GM19467 (cell line): ENCODE results near the gene ARAF.
"Not testable (repeated sequence)": the region's sequence is repeated elsewhere in the genome, so short reads cannot be mapped to it uniquely, and the experiment has no call there.

Experiments
- ATAC-seq: cut with Tn5 transposase; IDR thresholded peaks from one replicate; pipeline ENCODE4 v1.9.1; 2021; ENCODE audit warnings: mild to moderate bottlenecking, moderate library complexity; ENCODE audit not compliant: unreplicated experiment

The ARAF gene

DNA sequence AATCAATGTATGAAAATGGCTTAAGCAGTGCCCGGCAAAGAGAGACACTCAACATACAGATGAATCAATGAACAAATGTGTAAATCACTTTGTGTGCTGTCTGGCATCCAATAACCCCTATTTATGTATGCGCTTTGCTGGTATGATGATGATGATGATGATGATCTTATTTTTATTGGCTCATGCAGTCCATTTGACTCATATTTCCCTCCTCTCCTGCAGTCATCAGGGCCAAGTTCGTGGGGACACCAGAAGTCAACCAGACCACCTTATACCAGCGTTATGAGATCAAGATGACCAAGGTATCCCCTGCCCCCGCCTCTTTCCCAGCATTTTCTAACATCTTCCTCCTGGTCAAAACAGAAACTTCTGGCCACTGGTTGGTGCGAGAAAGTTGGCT is 23.7 kb downstream of the ARAF start:
- ATAC-seq, result no peak

DNA sequence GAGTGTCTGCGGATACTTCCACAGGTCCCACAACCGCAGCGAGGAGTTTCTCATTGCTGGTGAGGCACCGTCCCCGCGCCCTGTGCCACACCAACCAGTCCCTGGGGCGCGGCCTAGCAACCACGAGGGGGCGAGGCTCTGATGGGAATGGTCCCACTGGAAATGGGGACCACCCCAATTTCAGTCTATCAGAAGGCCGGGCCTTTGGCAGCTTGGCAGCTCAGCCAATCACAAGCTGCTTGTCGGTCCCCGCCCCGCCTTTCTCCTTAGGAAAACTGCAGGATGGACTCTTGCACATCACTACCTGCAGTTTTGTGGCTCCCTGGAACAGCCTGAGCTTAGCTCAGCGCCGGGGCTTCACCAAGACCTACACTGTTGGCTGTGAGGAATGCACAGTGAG is 24.3 kb downstream of the ARAF start:
- no peak for ATAC-seq

DNA sequence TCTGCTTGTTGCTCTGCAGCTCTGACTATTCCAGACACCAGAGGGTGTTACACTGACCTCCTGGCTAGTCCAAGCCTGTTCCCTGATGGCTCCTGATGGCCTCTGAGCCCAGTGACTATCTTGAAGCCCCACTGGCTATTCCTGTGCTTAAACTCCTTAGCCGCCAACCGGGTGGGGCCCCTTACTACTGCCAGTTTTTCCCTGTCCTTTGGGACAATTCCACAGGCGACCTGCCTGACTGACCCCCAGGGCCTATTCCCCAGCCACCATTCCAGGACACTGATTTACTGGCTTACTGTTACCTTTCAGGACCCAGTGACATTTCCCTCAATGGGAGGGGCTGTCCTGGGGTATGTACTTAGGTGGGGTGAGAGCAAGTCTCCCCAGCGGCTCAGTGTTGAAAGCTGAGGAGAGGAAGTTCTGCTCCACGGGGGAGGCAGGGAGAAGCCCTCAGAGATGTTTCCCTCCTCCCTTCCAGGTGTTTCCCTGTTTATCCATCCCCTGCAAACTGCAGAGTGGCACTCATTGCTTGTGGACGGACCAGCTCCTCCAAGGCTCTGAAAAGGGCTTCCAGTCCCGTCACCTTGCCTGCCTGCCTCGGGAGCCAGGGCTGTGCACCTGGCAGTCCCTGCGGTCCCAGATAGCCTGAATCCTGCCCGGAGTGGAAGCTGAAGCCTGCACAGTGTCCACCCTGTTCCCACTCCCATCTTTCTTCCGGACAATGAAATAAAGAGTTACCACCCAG is 25.2 kb downstream of the ARAF start:
- ATAC-seq, result no peak

DNA sequence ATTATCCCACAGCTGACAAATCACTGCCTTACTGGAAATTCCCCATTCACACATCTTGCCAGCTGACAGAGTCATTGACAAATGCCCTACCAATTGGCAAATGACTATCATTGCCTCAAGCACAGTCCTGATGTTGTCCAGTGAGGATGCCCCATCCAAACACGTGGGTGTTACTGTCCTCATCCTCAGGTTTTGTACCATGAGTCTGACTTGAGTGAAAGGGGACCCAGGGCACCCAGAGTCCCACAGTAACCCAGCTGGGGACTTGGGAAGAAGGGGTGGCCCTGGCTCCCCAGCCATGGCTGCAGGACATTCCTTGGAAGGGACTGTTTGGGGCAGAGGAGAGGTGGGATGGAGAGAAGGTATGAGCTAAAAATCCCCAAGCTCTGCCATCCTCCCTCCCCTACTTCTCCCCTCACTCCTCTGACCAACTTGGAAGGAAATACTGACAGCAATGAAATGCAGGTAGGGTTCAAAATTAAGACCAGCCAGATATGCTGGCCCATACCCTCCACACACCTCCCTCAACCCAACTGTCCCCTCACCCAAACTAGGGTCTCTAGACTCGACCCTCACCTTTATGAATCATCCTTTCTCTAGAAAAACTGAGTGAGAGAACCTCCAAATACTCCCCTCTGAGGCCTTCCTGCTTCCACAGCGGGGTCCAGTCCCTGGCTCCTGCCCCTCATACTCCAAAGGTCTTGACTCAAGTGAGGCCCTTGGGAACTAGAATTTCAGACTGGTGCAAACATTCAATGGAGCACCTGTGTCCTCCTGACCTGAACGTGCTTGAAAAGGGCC is 26.3 kb downstream of the ARAF start:
- ATAC-seq, result no peak

DNA sequence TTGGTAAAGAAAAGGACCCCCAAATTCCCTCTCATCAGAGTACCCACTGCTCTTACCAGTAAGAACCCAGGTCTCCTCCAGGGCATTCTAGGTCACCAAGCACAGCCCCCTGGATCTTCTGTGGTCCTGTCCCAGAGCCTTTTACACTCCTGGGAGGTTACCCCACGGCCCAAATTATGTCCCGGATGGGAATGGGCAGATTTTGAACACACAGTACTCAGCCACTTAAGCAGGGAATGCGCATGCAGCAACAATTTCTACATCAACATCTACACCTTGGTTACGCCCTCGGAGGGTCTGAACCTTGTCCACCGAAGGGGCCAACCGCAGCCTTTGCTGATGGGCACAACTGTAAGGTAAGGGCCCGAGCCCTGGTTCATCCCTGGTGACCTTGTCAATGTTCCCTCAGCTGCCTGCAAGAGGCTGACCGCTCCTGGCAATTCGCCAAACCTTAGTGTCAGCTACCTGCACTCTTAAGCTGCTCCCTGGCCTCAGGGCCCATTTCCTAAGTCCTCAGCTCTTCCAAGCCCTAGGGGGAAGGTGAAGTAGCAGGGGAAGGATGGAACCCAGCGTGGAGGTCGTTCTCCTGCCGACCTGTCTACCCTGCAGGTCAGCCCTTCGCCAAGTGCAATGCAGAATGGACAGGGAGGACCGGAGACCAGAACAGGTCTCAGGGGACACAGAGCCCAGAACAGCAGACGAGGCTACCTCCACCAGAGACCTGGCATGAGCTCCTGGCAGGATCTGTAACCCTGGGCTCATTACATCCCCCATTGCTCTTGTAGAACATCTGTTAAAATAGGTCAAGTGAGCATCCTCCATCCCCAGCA is 27.1 kb downstream of the ARAF start:
- ATAC-seq, result no peak

DNA sequence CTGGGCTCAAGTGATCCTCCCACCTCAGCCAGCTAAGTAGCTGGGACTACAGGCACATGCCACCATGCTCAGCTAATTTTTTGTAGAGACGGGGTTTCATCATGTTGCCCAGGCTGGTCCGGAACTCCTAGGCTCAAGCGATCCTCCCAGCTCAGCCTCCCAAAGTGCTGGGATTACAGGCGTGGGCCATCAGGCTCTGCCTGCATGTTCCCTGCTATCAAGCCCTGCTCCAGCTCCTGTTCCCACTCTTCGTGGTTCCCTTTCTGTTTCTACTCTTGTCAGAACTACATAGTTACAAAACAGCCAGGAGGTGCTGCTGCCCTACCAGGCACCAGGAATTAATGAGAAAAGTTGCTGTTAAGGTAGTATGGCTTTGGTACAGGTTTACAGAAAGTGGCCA is 30.0 kb downstream of the ARAF start:
- no peak for ATAC-seq

DNA sequence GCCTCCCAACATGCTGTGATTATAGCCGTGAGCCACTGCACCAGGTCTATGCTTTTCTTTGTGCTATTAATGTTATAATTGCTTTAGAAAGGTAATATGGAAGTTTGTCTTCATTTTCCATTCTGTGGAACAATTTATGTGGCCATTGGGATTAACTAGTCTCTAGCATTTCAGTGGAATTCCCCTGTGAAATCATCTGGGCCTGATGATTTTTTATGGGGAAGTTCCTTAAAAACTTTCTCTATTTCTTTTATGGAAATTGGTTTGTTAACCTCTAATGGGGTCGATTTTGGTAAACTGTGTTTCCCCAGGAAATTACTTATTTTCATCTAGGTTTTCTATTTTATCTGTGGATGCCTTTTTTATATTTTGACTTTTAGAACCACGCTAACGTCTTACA is 32.5 kb downstream of the ARAF start:
- ATAC-seq, result no peak

DNA sequence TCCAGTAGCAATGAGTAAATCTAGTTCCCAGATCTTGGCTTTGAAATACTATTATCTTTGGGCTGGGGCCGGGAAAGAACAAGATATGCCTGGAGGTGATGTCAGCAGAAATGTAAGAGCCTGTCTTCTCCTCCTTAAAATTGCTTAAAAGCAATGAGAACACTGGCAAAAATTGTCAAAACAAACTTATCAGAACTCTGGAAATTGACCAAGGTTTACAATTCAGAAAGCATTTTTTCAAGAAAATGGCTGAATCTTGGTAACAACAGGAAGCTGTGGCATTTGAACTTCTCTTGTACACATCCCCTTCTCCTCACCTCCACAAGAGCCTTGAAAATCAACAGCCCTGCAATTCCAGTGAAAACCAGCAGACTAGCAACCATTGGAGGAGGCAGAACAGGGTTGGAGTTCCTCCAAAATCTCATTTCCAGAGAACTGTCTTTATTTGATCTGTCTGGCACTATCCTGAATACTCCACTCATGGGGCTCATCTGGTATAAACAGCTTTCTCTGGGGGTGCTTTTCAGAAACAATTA is 34.8 kb downstream of the ARAF start:
- ATAC-seq, result no peak

DNA sequence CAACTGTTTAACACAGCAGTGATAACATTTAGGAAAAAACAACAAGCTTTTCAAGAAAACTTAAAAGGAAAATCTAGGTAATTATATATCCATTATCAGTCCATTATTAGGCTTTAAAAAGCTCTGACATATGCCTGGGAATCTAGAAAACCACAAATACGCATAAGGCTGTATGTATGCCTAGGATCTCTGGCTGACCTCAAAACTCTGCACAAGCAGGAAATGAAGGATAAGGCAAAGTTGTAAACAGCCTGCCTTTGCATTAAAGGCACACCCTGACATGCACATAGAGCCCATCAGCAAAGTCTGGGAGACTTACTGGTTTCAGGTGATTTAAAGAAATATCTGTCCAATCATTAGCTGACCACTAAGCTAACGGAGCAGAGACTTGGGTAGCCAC is 35.3 kb downstream of the ARAF start:
- ATAC-seq, result no peak

DNA sequence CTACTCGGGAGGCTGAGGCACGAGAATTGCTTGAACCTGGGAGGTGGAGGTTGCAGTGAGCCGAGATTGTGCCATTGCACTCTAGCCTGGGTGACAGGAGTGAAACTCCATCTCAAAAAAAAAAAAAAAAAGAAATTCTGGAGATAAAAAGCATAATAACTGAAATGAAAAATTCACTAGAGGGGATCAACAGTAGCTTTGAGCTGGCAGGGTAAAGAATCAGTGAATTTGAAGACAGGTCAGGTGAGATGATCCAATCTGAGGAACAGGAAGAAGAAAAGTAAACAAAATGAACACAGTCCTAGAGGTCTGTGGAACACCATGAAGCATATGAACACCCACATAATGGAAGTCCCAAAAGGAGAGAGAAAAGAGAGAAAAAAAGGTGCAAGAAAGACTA is 36.2 kb downstream of the ARAF start:
- ATAC-seq, result no peak

DNA sequence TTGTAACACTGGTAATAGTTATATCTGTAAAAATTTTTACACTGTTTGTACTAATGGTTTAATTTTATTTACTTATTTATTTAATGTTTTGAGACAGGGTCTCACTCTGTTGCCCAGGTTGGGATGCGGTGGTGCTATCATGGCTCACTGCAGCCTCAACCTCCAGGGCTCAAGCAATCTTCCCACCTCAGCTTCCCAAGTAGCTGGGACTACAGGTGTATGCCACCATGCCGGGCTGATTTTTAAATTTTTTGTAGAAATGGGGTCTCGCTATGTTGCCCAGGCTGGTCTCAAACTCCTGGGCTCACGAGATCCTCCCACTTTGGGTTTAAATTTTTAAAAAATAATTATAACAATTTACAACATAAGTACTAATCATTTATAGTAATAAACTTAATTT is 42.1 kb downstream of the ARAF start:
- ATAC-seq, result not testable (repeated sequence)

DNA sequence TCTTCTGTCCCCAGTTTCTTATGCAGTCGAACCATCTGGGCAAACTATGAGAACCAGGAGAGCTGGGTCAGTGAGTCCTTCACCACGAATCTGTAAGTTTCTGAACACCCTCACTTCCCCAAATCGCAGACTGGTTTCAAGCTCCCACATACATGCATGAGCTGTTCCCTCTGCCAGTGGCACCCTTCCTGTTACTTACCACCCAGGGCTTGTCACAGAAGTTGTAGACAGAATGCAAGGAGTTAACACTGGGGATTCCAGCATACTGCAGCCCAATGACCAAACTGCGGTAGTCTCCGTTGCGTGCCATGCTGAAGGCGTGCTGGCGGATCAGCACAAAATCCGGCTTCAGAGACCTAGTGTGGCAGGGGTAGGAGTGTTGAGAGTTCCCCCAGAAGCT is 44.0 kb downstream of the ARAF start:
- no peak for ATAC-seq

DNA sequence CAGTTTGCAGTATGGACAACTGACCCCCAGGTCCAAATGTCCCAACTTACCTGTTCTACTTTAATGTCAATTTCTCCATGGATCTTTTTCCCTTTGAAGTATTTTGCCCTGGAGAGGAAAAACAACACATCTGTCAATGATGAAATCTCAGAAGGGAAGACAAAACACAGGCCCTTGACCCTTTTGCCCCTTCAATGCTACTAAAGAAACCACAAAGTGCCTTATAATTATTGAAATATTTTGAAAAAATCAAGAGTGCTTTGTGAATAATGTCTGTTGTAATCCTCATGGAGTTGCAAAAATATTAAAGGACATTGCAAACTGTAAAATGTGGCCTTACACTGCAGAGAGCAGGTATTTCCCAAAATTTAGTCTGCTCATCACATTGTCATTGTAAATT is 46.1 kb downstream of the ARAF start:
- no peak for ATAC-seq

DNA sequence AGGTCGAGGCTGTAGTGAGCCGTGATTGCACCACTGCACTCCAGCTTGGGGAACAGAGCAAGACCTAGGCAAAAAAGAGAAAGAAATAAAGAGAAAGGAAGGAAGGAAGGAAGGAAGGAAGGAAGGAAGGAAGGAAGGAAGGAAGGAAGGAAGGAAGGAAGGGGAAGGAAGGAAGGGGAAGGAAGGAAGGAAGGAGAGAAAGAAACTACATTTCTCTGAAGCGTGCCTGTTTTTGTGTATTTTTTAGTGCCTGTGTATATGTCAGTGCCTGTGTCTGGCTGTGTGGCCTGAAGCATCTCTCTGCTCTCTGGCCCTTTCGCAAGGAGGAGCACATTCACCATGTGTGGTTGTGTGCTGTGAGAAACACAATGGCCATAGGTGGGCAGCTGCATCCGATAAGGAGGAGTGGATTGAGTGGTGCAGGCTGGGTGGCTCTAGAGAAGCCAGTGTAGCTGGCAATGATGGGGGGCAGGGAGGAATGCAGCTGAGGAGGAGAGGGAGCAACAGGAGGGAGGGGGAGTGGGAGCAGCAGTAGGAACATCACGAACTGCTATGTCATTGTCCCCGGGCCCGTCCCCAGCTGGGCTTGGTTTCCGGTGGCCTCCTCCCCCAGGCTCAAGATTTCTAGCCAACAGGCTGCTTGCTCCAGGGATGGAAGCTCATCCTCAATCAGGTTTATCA is 47.3 kb downstream of the ARAF start:
- ATAC-seq, result no peak

DNA sequence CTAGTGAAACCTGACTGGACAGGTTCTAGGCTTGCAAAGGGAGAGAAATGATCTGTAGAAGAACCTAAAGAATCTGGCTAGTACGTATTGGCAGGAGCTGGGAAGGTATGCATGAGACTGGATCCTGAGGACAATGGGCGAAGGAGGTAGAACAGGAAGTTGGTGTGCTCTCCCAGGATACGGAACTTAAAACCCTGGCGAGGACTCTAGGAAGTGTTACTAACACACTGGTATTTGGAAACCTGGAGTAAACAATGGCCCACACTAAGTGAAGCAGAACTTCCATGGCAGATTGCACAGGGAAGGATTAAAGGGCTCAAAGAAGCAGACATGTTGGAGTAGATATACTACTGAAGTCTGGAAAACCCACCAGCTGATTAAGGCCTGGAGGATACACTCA is 49.5 kb downstream of the ARAF start:
- ATAC-seq, result no peak

DNA sequence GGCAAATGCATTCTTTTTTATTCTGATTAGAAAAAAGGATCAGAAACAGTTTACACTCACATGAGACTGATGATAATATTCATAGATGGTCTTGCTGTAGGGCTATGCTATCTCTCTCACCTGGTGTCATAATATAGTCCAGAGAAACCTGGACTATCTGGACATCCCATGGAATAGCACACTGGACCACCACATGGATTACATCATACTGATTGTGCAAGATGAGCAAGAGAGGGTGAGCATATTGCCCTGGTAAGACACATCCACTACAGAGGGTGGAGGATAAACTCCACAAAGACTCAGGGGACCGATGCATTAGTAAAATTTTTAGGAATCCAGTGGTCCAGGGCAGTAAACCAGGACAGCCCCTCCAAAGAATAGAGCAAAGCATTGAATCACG is 50.5 kb downstream of the ARAF start:
- no peak for ATAC-seq

DNA sequence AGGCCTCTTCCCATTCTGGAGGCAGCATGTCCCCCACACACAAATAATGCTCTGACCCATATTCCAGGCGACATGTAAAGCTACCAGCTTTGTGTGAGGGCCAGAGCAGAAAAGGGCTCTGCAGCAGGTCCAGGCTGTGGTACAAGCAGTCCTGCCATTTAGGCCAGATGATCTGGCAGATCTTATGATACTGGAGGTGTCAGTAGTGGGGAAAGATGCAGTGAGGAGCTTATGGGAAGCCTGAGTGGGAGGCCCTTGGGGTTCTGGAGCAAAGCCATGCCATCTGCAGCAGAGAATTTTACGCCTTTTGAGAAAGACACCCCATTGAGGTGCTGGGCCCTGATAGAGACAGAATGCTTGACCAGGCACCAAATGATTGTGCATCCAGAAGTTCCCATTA is 50.9 kb downstream of the ARAF start:
- no peak for ATAC-seq

DNA sequence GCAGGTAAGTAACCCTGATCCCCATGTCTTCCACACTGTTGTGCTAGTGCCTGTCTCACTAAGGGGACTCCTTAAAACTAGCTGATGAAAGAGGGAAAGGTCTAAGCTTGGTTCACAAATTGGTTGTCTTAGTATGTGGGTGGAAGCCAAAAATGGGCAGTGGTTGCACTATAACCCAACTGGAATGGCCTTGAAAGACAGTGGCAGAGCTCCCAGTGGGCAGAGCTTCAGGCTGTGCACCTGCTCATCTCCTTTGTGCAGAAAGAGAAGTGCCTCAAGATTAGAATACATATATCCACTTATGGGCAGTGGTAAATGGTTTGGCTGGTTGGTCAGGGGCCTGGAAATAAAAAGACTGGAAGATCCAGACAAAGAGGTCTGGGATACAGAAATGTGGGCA is 51.4 kb downstream of the ARAF start:
- no peak for ATAC-seq

DNA sequence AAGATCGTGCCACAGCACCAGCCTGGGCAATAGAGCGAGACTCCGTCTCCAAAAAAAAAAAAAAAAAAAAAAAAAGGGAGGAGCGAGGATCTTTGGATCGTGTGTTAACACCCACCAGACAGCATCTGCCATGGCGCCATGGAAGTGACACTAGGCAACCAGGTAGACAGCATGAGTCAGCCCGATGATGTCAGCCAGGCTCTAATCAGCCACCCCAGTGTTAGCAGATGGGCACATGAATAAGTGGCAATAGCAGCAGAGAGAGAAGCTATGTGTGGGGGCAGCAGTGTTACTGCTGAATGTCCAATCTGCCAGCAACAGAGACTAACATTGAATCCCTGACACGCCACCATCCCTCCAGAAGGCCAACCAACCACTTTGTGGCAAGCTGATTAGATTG is 52.1 kb downstream of the ARAF start:
- no peak for ATAC-seq

DNA sequence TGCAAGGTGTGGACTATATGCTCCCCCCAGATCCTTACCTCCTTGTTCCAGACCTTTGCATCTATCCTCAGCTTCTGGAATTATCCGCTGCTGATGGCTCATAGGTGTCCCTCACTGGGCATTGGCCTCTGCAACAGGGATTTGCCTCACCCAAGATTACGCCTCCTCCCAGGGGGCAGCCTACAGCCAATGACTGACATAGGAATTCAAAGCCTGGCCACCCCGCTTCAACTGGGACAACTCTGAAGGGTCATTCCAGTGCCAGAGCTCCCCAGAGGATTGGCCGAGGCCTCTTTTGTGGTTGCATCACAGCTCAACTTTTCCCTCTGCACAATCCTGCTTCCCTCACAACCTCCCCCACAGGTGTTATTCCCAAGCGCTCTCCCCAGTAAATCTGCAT is 53.6 kb downstream of the ARAF start:
- ATAC-seq, result no peak

DNA sequence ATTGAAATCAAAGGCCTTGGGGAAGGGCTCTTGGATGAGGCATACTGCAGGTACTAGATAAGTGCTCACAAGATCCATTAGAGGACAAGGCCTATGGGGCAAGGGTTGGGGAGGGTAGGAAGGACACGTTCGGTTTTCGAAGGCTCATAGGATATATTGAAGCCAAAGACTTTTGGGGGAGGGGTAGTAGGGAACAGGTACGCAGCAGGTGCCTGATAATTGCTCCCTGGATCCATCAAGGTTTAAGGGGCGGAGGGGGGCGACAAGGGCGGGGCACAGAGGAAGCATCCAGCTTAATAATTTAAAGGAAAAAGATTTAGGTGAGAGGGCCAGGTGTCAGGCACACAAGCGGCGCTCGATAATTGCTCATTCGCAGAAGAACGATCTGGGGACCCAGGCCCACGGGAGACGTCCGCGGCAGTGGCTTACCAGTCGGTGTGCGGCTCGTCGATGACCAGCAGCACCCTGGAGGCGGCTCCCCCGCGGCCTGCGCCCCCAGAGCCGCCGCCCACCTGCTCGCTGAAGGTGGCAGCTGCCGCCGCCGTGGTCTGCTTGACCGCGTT is 58.0 kb downstream of the ARAF start:
- no peak for ATAC-seq
